GM04503 (cell line): Measurements from ENCODE around the gene SHC2.

ENCODE experiments used
- DNase-seq: peaks from one replicate; pipeline ENCODE4 v3.0.0-alpha.2; 2012; ENCODE audit warnings: low read depth

The SHC2 gene

GRCh38 chr19:372306-372890, 88.4 kb downstream of the SHC2 start:
- peak; percentile 19 for DNase-seq

GRCh38 chr19:371501-372168, 89.2 kb downstream of the SHC2 start:
- DNase-seq = no peak

- no peak for DNase-seq
These were observed 90.0 kb downstream of the SHC2 start for GRCh38 chr19:370641-371330.

GRCh38 chr19:369876-370275, 91.0 kb downstream of the SHC2 start:
- DNase-seq = no peak

- no peak for DNase-seq
These were observed 91.6 kb downstream of the SHC2 start for GRCh38 chr19:369256-369655.

- no peak for DNase-seq
These were observed 92.2 kb downstream of the SHC2 start for GRCh38 chr19:368630-369024.

- no peak for DNase-seq
These were observed 92.7 kb downstream of the SHC2 start for GRCh38 chr19:367963-368629.

- no peak for DNase-seq
These were observed 93.3 kb downstream of the SHC2 start for GRCh38 chr19:367561-367960.

- no peak for DNase-seq
These were observed 93.9 kb downstream of the SHC2 start for GRCh38 chr19:366951-367350.
